ENCODE results near the gene ATP1A2. TPM values are rescaled to one million over a fixed set of nuclear protein-coding genes. Genes with fewer than 3 reads are reported as not detected.
"Not testable (repeated sequence)": the region's sequence is repeated elsewhere in the genome, so short reads cannot be mapped to it uniquely, and the experiment has no call there.

ATP1A2 gene
- total RNA-seq, 1 experiment from 2014 or later = not detected

GRCh38 chr1:160113407-160113806, 2.2 kb upstream of the ATP1A2 start:
- DNase-seq (ENCODE audit: low read depth, low spot score) = no peak
- in situ Hi-C loops (cut with HindIII; ENCODE audit: low pct_unique_long_range_greater_than_20kb, low sequenced_read_pairs) = no loop called here

GRCh38 chr1:160114085-160114484, 1.5 kb upstream of the ATP1A2 start:
- no peak for DNase-seq (ENCODE audit: low read depth, low spot score)
- in situ Hi-C loops (cut with HindIII; ENCODE audit: low pct_unique_long_range_greater_than_20kb, low sequenced_read_pairs) = no loop called here

- no peak for DNase-seq (ENCODE audit: low read depth, low spot score)
- in situ Hi-C loops (cut with HindIII; ENCODE audit: low pct_unique_long_range_greater_than_20kb, low sequenced_read_pairs) = no loop called here
Observed at GRCh38 chr1:160116283-160117147, 956 bp downstream of the ATP1A2 start.

GRCh38 chr1:160117300-160117699, 1.7 kb downstream of the ATP1A2 start:
- in situ Hi-C loops (cut with HindIII; ENCODE audit: low pct_unique_long_range_greater_than_20kb, low sequenced_read_pairs) = no loop called here
- DNase-seq (ENCODE audit: low read depth, low spot score) = no peak

- DNase-seq (ENCODE audit: low read depth, low spot score) = no peak
- in situ Hi-C loops (cut with HindIII; ENCODE audit: low pct_unique_long_range_greater_than_20kb, low sequenced_read_pairs) = no loop called here
Observed at GRCh38 chr1:160117709-160118183, 2.2 kb downstream of the ATP1A2 start.

GRCh38 chr1:160118928-160119327, 3.4 kb downstream of the ATP1A2 start:
- in situ Hi-C loops (cut with HindIII; ENCODE audit: low pct_unique_long_range_greater_than_20kb, low sequenced_read_pairs) = no loop called here
- DNase-seq (ENCODE audit: low read depth, low spot score) = no peak

- in situ Hi-C loops (cut with HindIII; ENCODE audit: low pct_unique_long_range_greater_than_20kb, low sequenced_read_pairs) = no loop called here
- no peak for DNase-seq (ENCODE audit: low read depth, low spot score)
Observed at GRCh38 chr1:160120797-160121196, 5.2 kb downstream of the ATP1A2 start.

GRCh38 chr1:160121388-160121787, 5.8 kb downstream of the ATP1A2 start:
- in situ Hi-C loops (cut with HindIII; ENCODE audit: low pct_unique_long_range_greater_than_20kb, low sequenced_read_pairs) = no loop called here

GRCh38 chr1:160122978-160123495, 7.5 kb downstream of the ATP1A2 start:
- in situ Hi-C loops (cut with HindIII; ENCODE audit: low pct_unique_long_range_greater_than_20kb, low sequenced_read_pairs) = no loop called here
- DNase-seq (ENCODE audit: low read depth, low spot score) = no peak

More at GRCh38 chr1:160121388-160121787, 5.8 kb downstream of the ATP1A2 start:
- DNase-seq (ENCODE audit: low read depth, low spot score) = no peak

GRCh38 chr1:160123726-160124125, 8.2 kb downstream of the ATP1A2 start:
- no peak for DNase-seq (ENCODE audit: low read depth, low spot score)
- in situ Hi-C loops (cut with HindIII; ENCODE audit: low pct_unique_long_range_greater_than_20kb, low sequenced_read_pairs) = no loop called here

GRCh38 chr1:160124705-160125478, 9.3 kb downstream of the ATP1A2 start:
- in situ Hi-C loops (cut with HindIII; ENCODE audit: low pct_unique_long_range_greater_than_20kb, low sequenced_read_pairs) = no loop called here
- DNase-seq (ENCODE audit: low read depth, low spot score) = peak; percentile 35

- DNase-seq (ENCODE audit: low read depth, low spot score) = no peak
- in situ Hi-C loops (cut with HindIII; ENCODE audit: low pct_unique_long_range_greater_than_20kb, low sequenced_read_pairs) = no loop called here
Observed at GRCh38 chr1:160125746-160126145, 10.2 kb downstream of the ATP1A2 start.

GRCh38 chr1:160126342-160126741, 10.8 kb downstream of the ATP1A2 start:
- in situ Hi-C loops (cut with HindIII; ENCODE audit: low pct_unique_long_range_greater_than_20kb, low sequenced_read_pairs); DNase-seq (ENCODE audit: low read depth, low spot score): not testable (repeated sequence)

GRCh38 chr1:160127381-160127780, 11.8 kb downstream of the ATP1A2 start:
- DNase-seq (ENCODE audit: low read depth, low spot score) = no peak
- in situ Hi-C loops (cut with HindIII; ENCODE audit: low pct_unique_long_range_greater_than_20kb, low sequenced_read_pairs) = no loop called here

- in situ Hi-C loops (cut with HindIII; ENCODE audit: low pct_unique_long_range_greater_than_20kb, low sequenced_read_pairs) = no loop called here
- DNase-seq (ENCODE audit: low read depth, low spot score) = no peak
Observed at GRCh38 chr1:160127865-160128523, 12.4 kb downstream of the ATP1A2 start.

GRCh38 chr1:160128636-160129035, 13.1 kb downstream of the ATP1A2 start:
- in situ Hi-C loops (cut with HindIII; ENCODE audit: low pct_unique_long_range_greater_than_20kb, low sequenced_read_pairs) = no loop called here
- no peak for DNase-seq (ENCODE audit: low read depth, low spot score)

GRCh38 chr1:160129046-160129445, 13.5 kb downstream of the ATP1A2 start:
- in situ Hi-C loops (cut with HindIII; ENCODE audit: low pct_unique_long_range_greater_than_20kb, low sequenced_read_pairs) = no loop called here
- no peak for DNase-seq (ENCODE audit: low read depth, low spot score)

- no peak for DNase-seq (ENCODE audit: low read depth, low spot score)
- in situ Hi-C loops (cut with HindIII; ENCODE audit: low pct_unique_long_range_greater_than_20kb, low sequenced_read_pairs) = no loop called here
Observed at GRCh38 chr1:160129558-160129957, 14.0 kb downstream of the ATP1A2 start.

Measured in SK-MEL-5 (cell line).